HG03280 (cell line): Measurements from ENCODE around the gene DNAI1.
"Not testable (repeated sequence)": the region's sequence is repeated elsewhere in the genome, so short reads cannot be mapped to it uniquely, and the experiment has no call there.

Experiments used
- ATAC-seq: cut with Tn5 transposase; IDR thresholded peaks from one replicate; pipeline ENCODE4 v1.9.1; 2021; ENCODE audit warnings: mild to moderate bottlenecking, moderate library complexity; ENCODE audit not compliant: unreplicated experiment

Gene DNAI1

DNA sequence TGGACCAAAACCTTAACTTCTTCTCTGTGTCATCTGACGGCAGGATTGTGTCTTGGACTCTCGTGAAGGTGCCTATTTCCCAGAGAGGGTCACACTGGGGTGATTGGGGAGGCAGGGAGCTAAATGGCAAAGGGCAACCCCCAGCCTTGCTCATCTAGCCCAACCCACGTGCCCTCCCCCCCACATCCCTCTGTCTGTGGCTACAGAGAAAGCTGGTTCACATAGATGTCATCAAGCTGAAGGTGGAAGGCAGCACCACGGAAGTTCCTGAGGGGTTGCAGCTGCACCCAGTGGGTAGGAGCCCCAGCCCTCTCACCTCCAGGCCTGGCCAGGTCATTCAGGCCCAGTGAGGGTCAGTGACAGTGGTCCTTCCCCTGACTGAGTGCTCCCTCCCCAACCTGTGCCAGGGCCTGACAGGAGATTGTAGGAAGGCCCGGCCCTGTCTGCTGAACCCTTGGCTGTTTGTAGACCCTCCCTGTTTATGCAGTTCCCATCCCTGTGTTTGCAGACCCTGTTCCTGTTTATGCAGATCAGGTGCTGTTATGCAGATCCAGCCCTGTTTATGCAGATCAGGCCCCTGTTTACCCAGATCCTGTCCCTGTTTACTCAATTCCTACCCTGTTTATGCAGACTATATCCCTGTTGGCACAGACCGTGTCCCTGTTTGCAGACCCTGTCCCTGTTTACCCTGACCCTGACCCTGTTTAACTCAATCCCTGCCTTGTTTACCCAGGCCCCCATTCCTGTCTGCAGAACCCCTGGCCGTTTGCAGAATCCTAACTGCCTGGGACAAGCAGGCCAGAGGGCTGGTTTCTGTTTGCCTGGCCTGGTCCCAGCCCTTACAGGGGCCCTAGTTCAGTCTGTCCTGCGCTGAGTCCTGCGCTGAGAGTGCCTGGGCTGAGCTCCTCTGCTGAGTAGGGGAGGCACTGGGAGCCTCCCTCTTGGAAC lies 53.8 kb downstream of the DNAI1 start:
- ATAC-seq: no peak

DNA sequence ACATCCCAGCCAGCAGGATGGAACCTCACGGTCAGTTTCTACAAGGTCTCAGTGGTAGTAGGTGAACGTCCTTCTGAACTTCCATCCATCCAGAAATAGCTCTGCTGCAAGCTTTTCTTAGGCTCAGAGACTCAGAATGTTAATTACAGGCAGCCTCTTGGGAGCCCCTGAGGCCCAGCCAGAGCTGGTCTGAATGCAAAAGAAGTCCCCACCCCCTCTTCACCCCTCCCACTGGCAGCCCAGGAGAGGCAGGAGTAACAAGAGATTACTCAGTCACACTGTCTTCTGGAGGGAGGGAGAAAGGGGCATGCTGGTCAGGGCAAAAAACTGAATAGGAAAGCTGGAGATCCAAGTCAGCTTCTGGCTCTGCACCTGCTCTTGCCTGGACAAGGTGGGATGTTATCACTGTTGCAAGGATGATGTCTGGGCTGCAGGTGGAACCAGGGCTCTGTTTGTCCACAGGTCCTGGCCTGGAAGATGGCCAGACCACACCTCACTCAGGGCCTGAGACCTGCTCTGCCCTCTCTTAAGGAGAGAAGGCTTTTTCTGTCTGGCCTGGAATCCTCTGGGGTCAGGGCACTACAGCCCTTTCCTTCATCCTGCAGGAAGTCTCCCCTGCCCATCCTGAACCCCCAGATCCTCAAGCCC lies 55.1 kb downstream of the DNAI1 start:
- no peak for ATAC-seq

DNA sequence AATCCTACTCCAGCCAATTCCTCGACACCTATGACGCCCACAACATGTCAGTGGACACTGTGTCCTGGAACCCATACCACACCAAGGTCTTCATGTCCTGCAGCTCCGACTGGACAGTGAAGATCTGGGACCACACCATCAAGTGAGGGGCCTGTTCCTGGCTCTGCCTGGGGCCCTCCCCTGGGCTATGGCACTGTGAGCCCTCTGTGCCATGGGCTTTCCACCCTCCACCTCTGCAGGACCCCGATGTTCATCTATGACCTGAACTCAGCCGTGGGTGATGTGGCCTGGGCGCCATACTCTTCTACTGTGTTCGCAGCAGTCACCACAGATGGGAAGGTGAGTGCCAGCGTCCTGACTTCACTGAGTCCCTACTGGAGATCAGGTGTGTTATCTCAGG lies 55.8 kb downstream of the DNAI1 start:
- ATAC-seq: no peak

DNA sequence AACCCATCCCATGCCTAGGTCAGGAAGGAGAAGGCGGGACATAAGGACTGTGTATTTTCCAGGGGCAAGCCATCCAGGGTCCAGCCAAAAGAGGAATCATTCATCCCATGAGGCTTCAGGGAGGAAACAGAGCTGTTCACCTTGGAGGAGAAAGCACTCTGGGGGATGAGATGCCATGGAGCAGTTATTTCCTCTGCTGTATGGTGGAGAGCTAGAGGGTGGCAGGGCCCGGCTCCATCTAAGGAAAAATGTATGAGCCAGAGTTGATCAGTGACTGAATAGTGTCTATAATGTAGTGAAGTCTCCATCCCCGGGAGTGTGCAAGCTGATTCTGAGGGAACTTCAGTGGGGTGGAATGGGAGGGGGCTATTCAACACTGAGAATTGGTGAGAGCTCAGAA lies 56.2 kb downstream of the DNAI1 start:
- ATAC-seq: no peak

DNA sequence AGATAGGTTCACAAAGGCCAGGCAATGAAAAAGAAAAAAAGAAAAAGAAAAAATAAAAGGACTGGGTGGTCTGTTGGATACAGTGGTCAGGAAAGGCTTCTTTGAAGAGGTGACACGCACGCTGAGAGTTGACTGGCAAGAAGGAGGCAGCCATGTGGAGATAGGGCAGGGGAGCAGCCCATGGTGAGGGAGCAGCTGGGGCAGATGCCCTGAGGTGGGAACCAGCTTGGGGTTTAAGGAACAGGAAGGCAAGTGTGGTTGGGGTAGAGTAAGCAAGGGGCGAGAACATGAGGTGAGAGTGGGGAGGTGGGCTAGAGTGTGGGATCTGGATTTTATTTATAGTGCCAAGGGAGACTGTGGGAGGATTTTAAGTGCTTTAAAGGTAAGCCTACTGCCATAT lies 57.4 kb downstream of the DNAI1 start:
- no peak for ATAC-seq

DNA sequence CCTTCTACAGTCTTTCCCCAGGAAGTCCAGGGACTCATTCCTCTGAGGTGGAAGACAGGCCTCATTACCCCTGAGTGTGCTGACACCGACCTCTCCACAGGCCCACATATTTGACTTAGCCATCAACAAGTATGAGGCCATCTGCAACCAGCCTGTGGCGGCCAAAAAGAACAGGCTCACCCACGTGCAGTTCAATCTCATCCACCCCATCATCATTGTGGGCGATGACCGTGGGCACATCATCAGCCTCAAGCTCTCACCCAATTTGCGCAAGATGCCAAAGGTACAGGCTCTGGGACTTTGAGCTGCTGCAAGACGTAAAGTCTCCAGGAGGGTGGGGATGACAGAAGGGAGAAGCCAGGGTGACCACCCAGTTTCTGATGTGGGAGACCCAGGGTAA lies 58.6 kb downstream of the DNAI1 start:
- ATAC-seq: no peak

DNA sequence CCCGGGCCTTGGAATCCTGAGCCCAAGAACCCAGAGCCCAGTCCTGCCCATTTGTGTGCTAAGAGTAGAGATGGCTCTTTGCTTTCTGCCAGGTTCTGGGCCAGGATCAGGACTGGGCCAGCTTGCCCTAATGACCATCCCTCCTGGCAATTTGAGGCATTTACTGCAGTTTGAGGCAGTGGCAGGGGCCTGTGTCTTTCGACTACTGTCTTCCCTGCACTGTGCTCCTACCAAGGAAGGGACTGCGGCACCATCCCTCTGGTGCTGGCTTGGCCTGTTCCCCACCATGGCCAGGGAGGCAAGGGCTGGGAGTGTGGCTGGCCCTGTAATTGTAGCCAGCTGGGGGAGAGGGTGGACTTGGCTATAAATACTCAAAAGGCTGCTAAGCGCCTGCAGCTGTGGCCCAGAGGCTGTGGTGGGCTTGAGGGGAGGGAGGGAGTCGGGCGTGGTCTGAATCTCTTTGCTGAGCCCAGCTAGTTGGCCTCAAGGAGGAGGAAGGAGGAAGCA lies 59.6 kb downstream of the DNAI1 start:
- no peak for ATAC-seq

DNA sequence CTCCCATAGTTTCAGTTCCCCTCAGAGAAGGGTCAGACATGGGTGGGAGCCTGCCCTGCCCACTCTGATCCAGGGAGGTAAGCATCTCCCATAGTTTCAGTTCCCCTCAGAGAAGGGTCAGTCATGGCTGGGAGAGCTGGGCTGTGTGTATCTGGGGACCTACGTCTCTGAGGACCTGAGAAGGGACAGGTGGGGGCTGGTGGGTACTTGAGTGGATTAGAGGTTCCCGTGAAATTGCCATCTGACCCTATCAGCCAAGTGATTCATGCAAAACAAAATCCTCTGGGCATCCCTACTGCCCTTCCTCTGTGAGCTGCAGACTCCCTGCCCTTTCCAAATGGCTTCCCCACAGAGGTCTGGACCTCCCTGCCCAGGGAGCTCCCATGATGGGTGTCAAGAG lies 60.3 kb downstream of the DNAI1 start:
- no peak for ATAC-seq

DNA sequence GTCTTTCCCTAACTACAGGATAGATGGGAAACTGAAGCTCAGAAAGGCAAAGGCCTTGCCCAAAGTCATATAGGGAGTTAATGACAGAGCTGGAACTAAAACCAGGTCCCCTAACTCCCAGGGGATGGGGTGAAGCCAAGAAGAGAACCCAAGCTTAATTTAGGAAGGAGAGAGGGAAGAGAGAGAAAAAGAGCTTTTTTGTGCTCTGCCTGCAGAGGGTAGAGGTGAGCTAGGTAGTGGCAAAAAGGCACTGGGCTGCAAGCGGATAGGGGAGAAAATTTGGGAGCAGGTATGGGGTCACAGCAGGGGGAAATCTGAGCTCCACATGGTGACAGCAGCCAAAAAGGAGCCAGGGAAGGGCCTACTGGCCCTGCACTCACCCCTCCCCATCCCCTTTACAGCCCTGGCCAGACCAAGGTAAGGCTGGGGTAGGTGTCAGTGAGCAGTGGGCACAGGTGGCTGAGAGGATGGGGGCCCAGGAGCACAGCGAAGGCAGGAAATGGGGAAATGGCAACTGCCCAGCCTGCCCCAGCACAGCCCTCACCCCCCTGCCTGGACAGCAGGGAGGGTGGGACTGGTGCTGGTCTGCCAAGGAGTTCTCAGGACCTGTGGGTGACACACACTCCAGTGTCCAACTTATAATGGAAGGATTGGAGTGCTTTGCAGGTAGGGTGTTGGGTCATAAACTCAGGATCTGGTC lies 60.9 kb downstream of the DNAI1 start:
- no peak for ATAC-seq

DNA sequence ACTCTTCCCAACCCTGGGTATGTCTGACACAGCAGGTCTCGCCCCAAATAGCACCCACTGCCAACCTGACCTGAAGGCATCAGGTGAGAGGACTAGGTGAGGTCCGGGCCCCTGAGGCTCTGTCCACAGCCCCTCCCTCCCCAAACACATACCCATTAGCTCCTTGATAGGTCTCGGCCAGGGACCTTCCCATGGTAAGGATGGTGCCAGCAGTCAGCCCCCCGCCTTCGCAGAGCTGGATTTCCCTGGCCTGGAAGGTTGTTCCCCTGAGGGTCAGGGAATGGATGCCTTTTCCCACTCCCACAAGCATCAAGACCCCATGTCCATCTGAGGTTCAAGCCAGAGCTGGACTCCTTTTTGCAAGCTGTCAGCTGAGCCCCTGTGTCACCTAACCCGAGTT lies 61.5 kb downstream of the DNAI1 start:
- ATAC-seq: no peak

DNA sequence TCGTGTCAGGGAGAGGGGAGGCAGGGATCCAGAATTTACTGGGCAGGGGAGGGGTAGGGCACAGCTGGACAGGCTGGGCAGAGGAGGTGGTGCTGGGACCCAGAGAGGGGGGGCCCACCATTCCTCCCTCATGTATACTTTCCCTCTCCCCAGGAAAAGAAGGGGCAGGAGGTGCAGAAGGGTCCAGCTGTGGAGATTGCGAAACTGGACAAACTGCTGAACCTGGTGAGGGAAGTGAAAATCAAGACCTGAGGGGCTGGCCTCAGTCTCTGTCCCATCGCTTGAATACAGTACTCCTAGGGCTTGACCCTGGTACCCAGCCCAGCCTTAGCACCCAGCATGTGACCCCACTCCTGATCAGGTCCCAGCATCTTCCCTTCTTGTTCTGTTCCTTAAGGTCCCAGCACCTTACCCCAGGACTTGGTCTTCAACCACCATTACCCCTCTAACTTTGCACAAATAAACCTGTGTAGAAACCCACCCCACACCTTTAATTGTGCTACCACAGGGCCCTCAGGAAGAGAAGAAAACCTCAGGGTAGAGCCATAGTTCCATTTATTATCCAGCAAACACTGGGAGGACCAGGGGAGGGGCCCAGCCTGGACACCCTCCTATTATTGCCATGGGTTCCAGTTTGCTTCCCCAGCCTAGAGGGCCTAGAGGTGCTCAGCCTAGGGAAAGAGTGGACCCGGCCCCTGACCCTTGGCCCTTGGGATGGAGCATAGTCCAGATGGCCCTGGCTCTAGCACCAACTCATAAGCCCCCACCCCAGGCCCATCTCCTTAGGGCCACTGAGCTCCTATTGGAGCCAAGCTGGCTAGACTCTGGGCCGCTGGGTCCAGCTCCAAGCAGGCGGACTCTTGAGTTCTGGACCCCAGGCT lies 62.1 kb downstream of the DNAI1 start:
- ATAC-seq: no peak

DNA sequence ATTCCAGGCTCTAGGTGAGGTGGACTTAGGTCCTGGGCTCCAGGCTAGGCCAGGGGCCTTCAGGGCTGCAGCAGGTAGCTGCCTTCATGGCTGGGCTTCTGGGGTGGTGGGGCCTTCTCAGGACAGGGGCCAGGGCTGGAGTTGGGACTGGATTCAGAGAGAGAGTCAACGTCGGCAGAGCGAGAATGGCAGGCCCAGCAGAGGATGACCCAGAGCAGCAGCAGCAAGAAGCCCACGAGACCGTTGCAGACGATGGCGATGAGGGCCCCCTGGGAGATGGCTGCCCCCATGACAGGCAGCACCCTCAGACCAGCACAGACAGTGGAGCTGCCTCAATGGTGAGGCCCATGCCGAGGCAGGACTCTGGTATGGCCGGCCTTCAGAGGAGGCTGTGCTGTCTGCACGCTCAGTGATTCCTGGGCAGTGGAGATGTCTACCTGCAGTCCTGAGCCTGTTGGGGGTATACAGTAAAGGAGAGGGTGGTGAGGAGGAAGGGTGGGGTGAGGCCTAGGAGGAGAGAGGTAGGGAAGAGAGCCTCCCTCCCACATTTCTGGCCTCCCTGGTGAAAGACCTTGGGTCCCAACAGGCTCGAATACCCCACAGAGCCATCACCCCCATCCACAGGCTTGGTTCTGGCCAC lies 62.9 kb downstream of the DNAI1 start:
- ATAC-seq: no peak

DNA sequence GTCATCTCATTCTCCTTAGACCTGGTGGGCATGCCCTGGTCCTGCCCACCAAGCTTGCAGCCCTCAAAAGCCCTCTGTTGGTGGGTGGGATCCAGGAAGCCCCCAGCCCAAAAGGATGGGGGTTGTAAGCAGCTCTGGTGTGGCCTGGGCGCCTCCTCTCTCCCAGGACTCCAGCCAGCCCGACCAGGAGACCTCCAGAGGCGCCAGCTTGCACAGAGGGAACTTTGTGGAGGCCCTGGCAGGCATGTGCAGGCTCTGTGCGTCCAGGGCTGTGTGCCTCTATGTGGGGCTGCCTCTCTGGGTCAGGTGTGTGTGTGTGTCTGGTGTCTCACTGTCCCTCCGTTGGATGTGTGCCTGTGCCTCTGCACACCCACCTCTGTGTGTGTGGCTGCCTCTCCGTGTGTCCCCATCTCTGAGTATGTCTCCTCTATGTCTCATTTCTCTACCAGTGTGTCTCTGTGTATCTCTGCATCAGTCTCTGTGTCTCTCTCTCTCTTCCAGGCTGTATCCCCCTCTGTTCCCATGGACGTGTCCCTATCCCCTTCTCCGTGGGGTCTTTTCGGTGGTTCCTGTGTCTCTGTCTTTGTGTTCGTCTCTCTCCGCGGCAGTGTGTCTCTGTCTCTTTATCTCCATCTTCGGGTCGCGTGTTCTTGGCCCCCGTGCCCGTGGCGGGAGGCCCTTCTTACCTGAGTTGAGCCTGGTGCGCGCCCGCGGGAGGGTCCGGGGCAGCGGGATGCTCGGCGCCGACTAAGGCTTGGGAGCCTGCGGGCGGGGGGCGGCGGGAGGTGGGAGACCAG lies 63.7 kb downstream of the DNAI1 start:
- no peak for ATAC-seq

DNA sequence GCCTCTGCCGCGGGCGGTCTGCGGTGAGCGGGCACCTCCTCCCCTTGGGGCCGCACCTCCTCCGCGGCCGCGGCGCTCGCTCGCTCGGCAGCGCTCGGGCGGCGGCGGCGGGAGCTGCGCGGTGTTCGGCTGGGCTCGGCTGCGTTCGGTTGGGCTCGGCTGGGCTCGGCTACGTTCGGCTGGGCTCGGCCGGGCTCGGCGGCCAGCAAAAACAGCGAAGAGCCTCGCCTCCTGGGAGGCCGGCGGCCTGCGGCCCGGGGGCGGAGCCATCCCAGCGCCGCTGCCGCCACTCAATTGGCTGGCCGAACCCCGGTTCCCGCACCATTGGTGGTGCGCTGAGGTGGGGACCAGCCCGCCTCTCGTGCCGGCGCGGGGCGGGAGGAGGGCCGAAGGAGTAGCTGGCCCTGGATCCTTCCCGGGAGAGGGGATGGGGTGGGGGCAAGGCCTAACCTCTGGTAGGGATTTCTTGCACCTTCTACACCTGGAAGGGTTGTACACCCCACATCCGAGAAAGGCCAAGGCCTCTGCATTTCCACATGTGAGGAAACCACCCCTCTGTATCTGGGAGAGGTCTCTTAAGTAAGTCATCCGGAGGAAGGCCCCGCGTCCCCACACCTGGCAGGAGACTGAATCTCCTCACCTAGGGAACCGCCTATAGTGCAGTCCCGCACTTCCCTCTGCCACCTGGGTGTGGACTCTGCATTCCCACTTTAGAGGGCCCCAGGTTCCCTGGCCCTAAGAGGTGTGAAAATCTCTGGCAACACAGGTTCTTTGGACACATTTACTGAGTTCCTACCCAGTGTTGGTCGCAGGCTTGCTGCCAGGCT lies 64.6 kb downstream of the DNAI1 start, which contains the start of gene ENHO:
ENHO (minus strand) TSS at position 20 of the 827 bp plus-strand sequence. CDS start 1,295 bp downstream, outside the sequence.
- ATAC-seq: peak; percentile 87

DNA sequence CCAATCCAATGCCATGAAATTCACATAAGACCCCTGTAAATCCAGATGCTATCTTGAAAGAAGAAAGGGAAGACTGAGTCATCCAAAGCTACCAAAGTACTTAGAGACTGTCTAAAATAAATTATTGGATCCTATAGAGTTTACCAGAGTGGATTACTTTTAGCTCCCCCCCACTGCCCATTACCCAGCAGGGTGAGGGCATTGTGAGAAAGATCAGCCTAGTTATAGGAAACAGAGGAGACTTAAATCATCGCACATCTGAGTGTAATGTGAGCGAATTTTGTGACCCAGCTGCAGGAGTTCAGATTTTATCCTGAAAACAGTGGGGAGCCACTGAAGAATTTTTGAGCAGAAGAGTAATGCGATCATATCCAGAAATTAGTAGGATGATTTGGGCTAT lies 65.7 kb downstream of the DNAI1 start:
- ATAC-seq: no peak

DNA sequence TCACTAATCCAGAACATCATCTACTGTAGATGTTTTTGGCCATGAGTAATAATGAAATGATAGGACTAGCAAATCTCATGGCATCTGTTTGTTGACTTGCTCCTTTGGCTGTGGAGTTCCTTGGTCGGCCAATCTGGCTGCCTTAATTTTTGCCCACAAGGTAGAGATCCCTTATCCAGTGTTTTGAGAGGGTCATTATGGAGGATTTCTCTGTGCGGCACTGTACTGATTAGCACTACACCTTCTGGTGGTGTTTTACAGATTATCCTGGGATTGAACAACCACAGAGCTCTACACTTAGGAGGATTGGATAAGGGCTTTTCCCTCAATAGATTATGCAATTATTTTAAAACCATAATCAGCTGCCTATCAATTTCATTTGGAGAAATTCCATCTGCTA lies 67.4 kb downstream of the DNAI1 start:
- no peak for ATAC-seq

DNA sequence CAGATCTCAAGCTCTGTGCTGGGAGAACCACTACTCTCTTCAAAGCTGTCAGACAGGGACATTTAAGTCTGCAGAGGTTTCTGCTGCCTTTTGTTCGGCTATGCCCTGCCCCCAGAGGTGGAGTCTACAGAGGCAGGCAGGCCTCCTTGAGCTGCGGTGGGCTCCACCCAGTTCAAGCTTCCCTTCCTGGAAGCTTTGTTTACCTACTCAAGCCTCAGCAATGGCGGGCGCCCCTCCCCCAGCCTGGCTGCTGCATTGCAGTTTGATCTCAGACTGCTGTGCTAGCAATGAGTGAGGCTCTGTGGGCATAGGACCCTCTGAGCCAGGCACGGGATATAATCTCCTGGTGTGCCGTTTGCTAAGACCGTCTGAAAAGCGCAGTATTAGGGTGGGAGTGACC lies 73.4 kb downstream of the DNAI1 start:
- not testable (repeated sequence) for ATAC-seq

DNA sequence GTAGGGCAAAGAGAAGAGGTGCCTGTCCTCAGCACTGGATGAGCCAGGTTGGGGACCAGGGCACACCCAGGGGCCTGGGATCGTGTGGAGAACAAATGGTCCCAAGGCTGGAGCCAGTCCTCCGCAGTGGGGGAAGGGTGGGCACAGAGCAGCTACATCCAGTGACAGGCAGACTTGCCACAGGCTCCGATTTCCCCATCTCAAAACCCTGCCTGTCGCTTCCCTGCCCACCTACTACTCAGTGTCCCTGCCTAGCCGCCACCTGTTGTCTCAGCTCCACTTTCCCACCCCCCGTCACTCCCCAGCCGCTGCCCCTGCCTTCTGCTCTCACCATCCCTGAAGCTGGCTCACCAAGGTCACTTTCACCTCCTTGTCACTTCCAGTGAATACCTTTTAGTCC lies 78.1 kb downstream of the DNAI1 start:
- no peak for ATAC-seq
